Fibroblast of lung (primary cell): ENCODE measurements around the gene LRRC52.

Source experiments
- EZH2 ChIP-seq: IDR thresholded peaks from 2 replicates; pipeline ENCODE4 v1.5.1; 2012; ENCODE audit warnings: low read length, control low read depth, mild to moderate bottlenecking; ENCODE audit errors: missing control alignments
- TF ChIP-seq, protein P1 (sequence below), 2 donors: IDR thresholded peaks in 1 of 2; conservative IDR thresholded peaks in 1 of 2; 1 replicate in 1 of 2; 2 replicates in 1 of 2; pipeline ENCODE4 v1.5.1; 2011 to 2012; ENCODE audit warnings: low read length in 2 of 2, control low read depth in 1 of 2, inconsistent platforms in 1 of 2, low read depth in 1 of 2, mild to moderate bottlenecking in 1 of 2

DNA sequence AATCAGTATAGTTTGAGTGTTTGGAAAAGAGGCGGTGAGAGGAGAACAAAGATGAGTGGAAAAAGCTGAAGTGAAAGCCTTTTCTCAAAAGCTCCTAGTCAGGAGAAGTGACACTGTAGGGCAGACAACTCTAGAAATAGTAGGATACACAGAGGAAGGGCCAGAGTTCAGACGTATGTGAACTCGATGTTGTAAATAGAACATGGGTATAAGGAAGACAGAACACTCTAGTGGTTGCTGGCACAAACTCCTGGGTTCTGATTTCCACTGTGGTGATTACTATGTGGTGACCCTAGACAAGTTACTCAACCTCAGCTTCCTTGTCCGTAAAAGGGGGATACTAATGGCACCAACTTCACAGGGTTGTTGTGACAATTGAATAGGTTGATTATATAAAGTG is 57.0 kb downstream of the LRRC52 start:
- TF ChIP-seq, protein P1, sequence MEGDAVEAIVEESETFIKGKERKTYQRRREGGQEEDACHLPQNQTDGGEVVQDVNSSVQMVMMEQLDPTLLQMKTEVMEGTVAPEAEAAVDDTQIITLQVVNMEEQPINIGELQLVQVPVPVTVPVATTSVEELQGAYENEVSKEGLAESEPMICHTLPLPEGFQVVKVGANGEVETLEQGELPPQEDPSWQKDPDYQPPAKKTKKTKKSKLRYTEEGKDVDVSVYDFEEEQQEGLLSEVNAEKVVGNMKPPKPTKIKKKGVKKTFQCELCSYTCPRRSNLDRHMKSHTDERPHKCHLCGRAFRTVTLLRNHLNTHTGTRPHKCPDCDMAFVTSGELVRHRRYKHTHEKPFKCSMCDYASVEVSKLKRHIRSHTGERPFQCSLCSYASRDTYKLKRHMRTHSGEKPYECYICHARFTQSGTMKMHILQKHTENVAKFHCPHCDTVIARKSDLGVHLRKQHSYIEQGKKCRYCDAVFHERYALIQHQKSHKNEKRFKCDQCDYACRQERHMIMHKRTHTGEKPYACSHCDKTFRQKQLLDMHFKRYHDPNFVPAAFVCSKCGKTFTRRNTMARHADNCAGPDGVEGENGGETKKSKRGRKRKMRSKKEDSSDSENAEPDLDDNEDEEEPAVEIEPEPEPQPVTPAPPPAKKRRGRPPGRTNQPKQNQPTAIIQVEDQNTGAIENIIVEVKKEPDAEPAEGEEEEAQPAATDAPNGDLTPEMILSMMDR (conservative IDR thresholded peaks at IDR 0.05 in 1 of 2, IDR thresholded peaks at IDR 0.05 in 1 of 2; ENCODE audit: low read depth in 1 of 2, low read length in 2 of 2): no peak
- TF ChIP-seq EZH2: no peak
